ENCODE results near the gene CCDC30. TPM values are rescaled to one million over a fixed set of nuclear protein-coding genes. Genes with fewer than 3 reads are reported as not detected.
A peak's percentile ranks its signal among the peaks of the same experiment; 100 is the strongest.

The CCDC30 gene
- total RNA-seq, 1 donor from 2014 or later, result 7.5 TPM

- peaks cover 25% of the 10 kb centered on the region for H3K4me1 Mint-ChIP-seq
Measured at GRCh38 chr1:42657981-42658876, 195.1 kb downstream of the CCDC30 start, which contains the start of gene PPIH. PPIH (plus strand) TSS chr1:42658423; CDS start chr1:42658447, 24 bp downstream.

DNA sequence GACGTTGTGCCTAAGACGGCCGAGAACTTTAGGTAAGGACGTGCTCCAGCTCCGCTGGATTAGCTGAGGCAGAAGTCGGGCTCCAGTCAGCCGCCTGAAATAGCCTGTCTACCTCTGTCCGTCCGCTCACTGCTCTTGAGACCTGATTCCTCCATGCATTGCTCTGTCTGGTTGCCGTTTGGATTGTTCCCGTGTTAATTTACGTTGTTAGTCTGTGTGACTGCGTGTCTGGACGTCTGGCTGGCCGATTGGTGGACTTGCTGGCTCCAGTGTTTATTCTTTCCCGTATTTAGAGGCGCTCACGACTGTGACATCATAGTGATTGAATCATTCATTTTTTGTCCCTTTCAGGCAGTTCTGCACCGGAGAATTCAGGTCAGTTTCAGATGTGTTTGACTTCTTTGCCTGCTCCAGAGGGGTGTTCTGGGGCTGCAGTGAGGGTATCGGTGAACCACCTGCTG is 195.8 kb downstream of the CCDC30 start:
- peak overlapping the region; percentile 98 for H3K27ac Mint-ChIP-seq
- H3K9me3 Mint-ChIP-seq, result no peaks in the 10 kb centered on the region
- peaks cover under 1% of the 10 kb centered on the region for H3K27me3 Mint-ChIP-seq (ENCODE audit: low read depth)
- H3K36me3 Mint-ChIP-seq, result peaks cover 9% of the 10 kb centered on the region
- H3K4me1 Mint-ChIP-seq, result peaks cover 25% of the 10 kb centered on the region
- no peak for TF ChIP-seq CTCF (IDR thresholded peaks at IDR 0.05; ENCODE audit: unreplicated experiment)
- peak overlapping the region; percentile 100 for H3K4me3 Mint-ChIP-seq
- no peak for DNase-seq (ENCODE audit: low spot score in 2 of 2, unreplicated experiment in 2 of 2)

More at GRCh38 chr1:42657981-42658876, 195.1 kb downstream of the CCDC30 start, which contains the start of gene PPIH:
- Mint-ChIP-seq H3K36me3 (peaks cover 6% of the 10 kb centered on the region), H3K4me3 (peak within 1 kb of the TSS; percentile 100), H3K27ac (peak within 1 kb of the TSS; percentile 98), H3K9me3 (no peaks in the 10 kb centered on the region), H3K27me3 (ENCODE audit: low read depth) (peaks cover 7% of the 10 kb centered on the region)
- peak; percentile 86 to 94 for DNase-seq (ENCODE audit: low spot score in 2 of 2, unreplicated experiment in 2 of 2)
- no peak for TF ChIP-seq CTCF (IDR thresholded peaks at IDR 0.05; ENCODE audit: unreplicated experiment)

DNA sequence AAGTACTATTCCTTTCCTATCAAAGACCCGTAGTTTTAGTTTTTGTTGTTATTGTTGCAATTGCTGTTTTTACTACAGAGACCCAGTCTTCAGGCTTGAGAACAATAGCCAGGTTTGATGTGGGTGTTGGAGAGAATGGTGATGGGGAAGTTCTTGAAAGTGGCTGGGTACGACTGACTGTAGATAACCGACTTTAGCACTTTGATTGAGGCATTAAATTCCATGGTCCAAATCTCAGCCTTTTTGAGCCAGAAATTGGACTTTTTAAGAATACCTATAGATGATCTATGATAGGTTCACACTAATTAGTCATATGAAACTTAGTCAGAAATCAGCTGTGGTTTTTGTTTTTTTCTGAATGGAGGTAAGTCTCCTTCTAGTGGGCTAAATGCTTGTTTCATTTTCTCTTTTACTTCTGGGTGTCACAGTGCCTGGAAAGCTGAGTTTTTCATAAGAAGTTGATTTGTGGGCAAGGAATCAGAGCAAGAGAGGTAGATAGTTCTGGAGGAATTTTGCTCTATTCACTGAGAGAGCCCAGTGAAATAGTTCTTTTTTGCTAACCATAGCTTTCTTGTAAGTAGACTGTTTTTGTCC is 197.9 kb downstream of the CCDC30 start:
- no peak for DNase-seq (ENCODE audit: low spot score in 2 of 2, unreplicated experiment in 2 of 2)
- Mint-ChIP-seq H3K27me3 (ENCODE audit: low read depth) (no peaks in the 10 kb centered on the region), H3K9me3 (no peaks in the 10 kb centered on the region), H3K27ac (peak overlapping the region; percentile 8), H3K4me3 (peak overlapping the region; percentile 13), H3K4me1 (peaks cover 25% of the 10 kb centered on the region), H3K36me3 (peaks cover 15% of the 10 kb centered on the region)
- TF ChIP-seq CTCF (IDR thresholded peaks at IDR 0.05; ENCODE audit: unreplicated experiment), result no peak

DNA sequence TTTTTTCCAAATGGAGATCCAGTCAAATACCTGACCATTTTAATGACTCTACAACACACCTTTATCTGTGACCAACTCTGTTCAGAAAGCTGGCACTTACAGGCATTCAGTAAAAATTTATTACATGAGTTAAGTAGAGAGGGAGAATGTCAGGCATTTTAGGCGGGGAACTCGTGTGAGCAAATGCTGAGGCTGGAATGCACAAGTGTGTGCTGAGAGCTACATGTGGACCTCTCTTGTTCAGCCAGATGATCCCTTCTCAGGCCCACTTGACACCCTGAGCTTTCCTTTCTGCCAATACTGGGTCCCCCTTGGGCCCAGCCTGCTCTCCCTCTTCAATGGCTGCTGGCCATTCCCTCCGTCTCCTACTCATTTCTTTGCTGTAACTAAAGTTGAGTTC is 206.8 kb downstream of the CCDC30 start:
- H3K27me3 Mint-ChIP-seq (ENCODE audit: low read depth), result no peaks in the 10 kb centered on the region
- no peaks in the 10 kb centered on the region for H3K9me3 Mint-ChIP-seq
- DNase-seq (ENCODE audit: low spot score in 2 of 2, unreplicated experiment in 2 of 2), result no peak
- H3K27ac Mint-ChIP-seq, result peak overlapping the region; percentile 62
- H3K36me3 Mint-ChIP-seq, result peaks cover 56% of the 10 kb centered on the region
- H3K4me3 Mint-ChIP-seq, result no peak overlapping the region
- no peak for TF ChIP-seq CTCF (IDR thresholded peaks at IDR 0.05; ENCODE audit: unreplicated experiment)
- peaks cover 2% of the 10 kb centered on the region for H3K4me1 Mint-ChIP-seq

DNA sequence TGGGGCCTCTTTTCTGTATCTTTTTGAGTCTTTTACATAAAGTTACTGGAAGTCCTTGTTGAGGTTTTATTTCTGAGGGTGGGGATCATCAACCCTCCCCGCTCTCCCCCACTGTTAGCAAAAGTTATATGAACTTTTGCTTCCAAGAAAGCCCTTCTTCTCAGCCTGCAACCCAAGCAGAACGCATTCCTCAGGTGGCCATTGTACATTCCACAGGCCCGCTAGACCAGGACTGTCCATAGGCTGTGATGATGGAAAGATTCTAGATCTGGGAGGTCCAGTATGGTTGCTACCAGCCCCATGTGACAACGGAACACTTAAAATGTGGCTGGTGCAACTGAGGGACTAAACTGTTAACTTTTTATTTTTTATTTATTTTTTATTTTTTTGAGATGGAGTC is 207.3 kb downstream of the CCDC30 start:
- peaks cover 59% of the 10 kb centered on the region for H3K36me3 Mint-ChIP-seq
- H3K27ac Mint-ChIP-seq, result peak overlapping the region; percentile 62
- no peak for DNase-seq (ENCODE audit: low spot score in 2 of 2, unreplicated experiment in 2 of 2)
- no peak overlapping the region for H3K4me3 Mint-ChIP-seq
- no peak for TF ChIP-seq CTCF (IDR thresholded peaks at IDR 0.05; ENCODE audit: unreplicated experiment)
- no peaks in the 10 kb centered on the region for H3K9me3 Mint-ChIP-seq
- H3K4me1 Mint-ChIP-seq, result peaks cover 2% of the 10 kb centered on the region
- no peaks in the 10 kb centered on the region for H3K27me3 Mint-ChIP-seq (ENCODE audit: low read depth)

Measured in mesothelial cell of epicardium (in vitro differentiated cells).